Uterus (tissue), 4 donors: Measurements from ENCODE around the gene MTMR1. TPM values are rescaled to one million over a fixed set of nuclear protein-coding genes. Genes with fewer than 3 reads are reported as not detected.

Experiments
- DNase-seq, 2 donors: peaks; one replicate each; pipeline ENCODE4 v3.0.0-alpha.2; 2019 to 2020
- H3K27ac ChIP-seq, 2 donors: fragments of 200-600 bp; sonication (generic); 1 replicate in 1 of 2; 2 replicates in 1 of 2; pipeline ENCODE4 v1.5.1; 2016 to 2018
- H3K27me3 ChIP-seq, 2 donors: fragments of 200-600 bp; sonication (generic); one replicate each; pipeline ENCODE4 v1.5.1; 2018 to 2019; ENCODE audit warnings: control low read depth in 1 of 2
- H3K36me3 ChIP-seq, 2 donors: fragments of 200-600 bp; sonication (generic); one replicate each; pipeline ENCODE4 v1.5.1; 2019; ENCODE audit warnings: control low read depth in 1 of 2
- H3K4me1 ChIP-seq, 2 donors: fragments of 200-600 bp; sonication (generic); one replicate each; pipeline ENCODE4 v1.5.1; 2018 to 2019; ENCODE audit warnings: control low read depth in 1 of 2
- H3K4me3 ChIP-seq, 2 donors: fragments of 200-600 bp; sonication (generic); 1 replicate in 1 of 2; 2 replicates in 1 of 2; pipeline ENCODE4 v1.5.1; 2018 to 2019; ENCODE audit warnings: mild to moderate bottlenecking in 1 of 2
- H3K9me3 ChIP-seq, 2 donors: fragments of 200-600 bp; sonication (generic); one replicate each; pipeline ENCODE4 v1.5.1; 2019; ENCODE audit warnings: control low read depth in 1 of 2
- CTCF ChIP-seq, 4 experiments: fragments of 200-600 bp in 2 of 4; fragments of 450-650 bp in 2 of 4; sonication (generic) in 2 of 4; IDR thresholded peaks; one replicate each; pipeline ENCODE4 v1.5.1; 2016 to 2019; ENCODE audit warnings: antibody characterized with exemption in 4 of 4, mild to moderate bottlenecking in 2 of 4, moderate library complexity in 1 of 4
- POLR2A ChIP-seq, 2 donors: fragments of 450-650 bp; IDR thresholded peaks; one replicate each; pipeline ENCODE4 v1.6.1; 2016; ENCODE audit warnings: antibody characterized with exemption in 2 of 2, mild to moderate bottlenecking in 1 of 2, moderate library complexity in 1 of 2
- intact Hi-C: fragments of 100-400 bp; cut with DNase I; formaldehyde crosslinking; loops from one replicate; pipeline ENCODE4 v1.15.1; 2023; ENCODE audit warnings: low total_unique reads
- total RNA-seq, 4 donors: library from RNA; depleted of rRNA in 3 of 4; stranded (reverse); fragments of >200 nt in 3 of 4; gene quantifications; one replicate each; pipeline versions ENCODE4 v1.1.0 to v1.2.4, GENCODE V29; 2014 to 2023
- donor health status: DM: yes; HTN: yes; CAD: no.

The MTMR1 gene
- total RNA-seq, 4 donors from 2014 or later, result 1.2 to 32.1 (median 20.6) TPM

- no peak overlapping the region for H3K4me3 ChIP-seq
- intact Hi-C loops, result no loop called here
- no peaks in the 10 kb centered on the region for H3K4me1 ChIP-seq
- peak; percentile 70 to 83 (median 76) for TF ChIP-seq CTCF (IDR thresholded peaks at IDR 0.05)
- no peak for TF ChIP-seq POLR2A (IDR thresholded peaks at IDR 0.05)
- no peaks in the 10 kb centered on the region for H3K36me3 ChIP-seq
- peak; percentile 68 to 75 for DNase-seq
- H3K9me3 ChIP-seq, result no peaks in the 10 kb centered on the region
- no peaks in the 10 kb centered on the region for H3K27me3 ChIP-seq
- H3K27ac ChIP-seq, result no peak overlapping the region
Measured at GRCh38 chrX:150772150-150772970, 79.2 kb downstream of the MTMR1 start.

- TF ChIP-seq CTCF (IDR thresholded peaks at IDR 0.05), result no peak
- TF ChIP-seq POLR2A (IDR thresholded peaks at IDR 0.05), result no peak
- no peak for DNase-seq
- H3K4me1 ChIP-seq, result no peaks in the 10 kb centered on the region
- no peaks in the 10 kb centered on the region for H3K36me3 ChIP-seq
- intact Hi-C loops, result no loop called here
- no peak overlapping the region for H3K4me3 ChIP-seq
- no peaks in the 10 kb centered on the region for H3K9me3 ChIP-seq
- H3K27ac ChIP-seq, result no peak overlapping the region
- H3K27me3 ChIP-seq, result no peaks in the 10 kb centered on the region
Measured at GRCh38 chrX:150773117-150773516, 79.9 kb downstream of the MTMR1 start.

- Histone ChIP-seq H3K36me3 (no peaks in the 10 kb centered on the region), H3K27me3 (no peaks in the 10 kb centered on the region), H3K27ac (no peak overlapping the region), H3K4me1 (no peaks in the 10 kb centered on the region), H3K9me3 (no peaks in the 10 kb centered on the region), H3K4me3 (no peak overlapping the region)
- no peak for TF ChIP-seq POLR2A (IDR thresholded peaks at IDR 0.05)
- TF ChIP-seq CTCF (IDR thresholded peaks at IDR 0.05), result no peak
- DNase-seq, result no peak
- intact Hi-C loops, result no loop called here
Measured at GRCh38 chrX:150773634-150774033, 80.4 kb downstream of the MTMR1 start.

- no peak for DNase-seq
- no peaks in the 10 kb centered on the region for H3K4me1 ChIP-seq
- H3K9me3 ChIP-seq, result no peaks in the 10 kb centered on the region
- intact Hi-C loops, result no loop called here
- no peak overlapping the region for H3K27ac ChIP-seq
- no peak for TF ChIP-seq CTCF (IDR thresholded peaks at IDR 0.05)
- no peak for TF ChIP-seq POLR2A (IDR thresholded peaks at IDR 0.05)
- no peaks in the 10 kb centered on the region for H3K27me3 ChIP-seq
- H3K36me3 ChIP-seq, result no peaks in the 10 kb centered on the region
- no peak overlapping the region for H3K4me3 ChIP-seq
Measured at GRCh38 chrX:150774798-150775568, 81.8 kb downstream of the MTMR1 start.
